ENCODE measurements around the gene ASMTL.

DNA sequence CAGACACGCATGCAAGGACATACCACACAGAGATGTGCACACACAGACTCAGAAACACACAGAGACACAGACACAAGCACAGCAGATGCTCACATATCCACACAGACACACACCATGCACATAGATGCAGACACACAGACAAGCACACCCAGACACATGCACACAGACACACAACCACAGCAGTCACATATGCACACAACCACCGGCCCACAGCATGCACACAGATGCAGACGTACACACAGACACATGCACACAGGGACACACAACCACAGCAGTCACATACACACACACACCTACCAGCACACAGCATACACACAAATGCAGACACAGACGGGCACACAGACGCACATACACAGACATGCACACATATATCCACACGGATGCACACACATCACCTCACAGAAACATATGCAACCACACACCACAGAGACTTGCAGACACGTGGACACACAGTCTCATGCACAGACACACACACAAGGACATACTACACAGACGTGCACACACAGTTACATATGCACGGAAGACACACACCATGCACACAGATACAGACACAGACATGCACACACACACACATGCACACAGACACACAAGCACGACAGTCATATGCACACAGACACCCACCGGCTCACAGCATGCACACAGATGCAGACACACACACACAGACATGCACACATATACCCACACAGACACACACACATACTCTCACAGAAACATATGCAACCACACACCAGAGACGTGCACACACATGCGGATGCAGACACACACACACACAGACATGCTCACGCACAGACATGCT, 35.5 kb downstream of the ASMTL start:
- TF ChIP-seq, protein P1, sequence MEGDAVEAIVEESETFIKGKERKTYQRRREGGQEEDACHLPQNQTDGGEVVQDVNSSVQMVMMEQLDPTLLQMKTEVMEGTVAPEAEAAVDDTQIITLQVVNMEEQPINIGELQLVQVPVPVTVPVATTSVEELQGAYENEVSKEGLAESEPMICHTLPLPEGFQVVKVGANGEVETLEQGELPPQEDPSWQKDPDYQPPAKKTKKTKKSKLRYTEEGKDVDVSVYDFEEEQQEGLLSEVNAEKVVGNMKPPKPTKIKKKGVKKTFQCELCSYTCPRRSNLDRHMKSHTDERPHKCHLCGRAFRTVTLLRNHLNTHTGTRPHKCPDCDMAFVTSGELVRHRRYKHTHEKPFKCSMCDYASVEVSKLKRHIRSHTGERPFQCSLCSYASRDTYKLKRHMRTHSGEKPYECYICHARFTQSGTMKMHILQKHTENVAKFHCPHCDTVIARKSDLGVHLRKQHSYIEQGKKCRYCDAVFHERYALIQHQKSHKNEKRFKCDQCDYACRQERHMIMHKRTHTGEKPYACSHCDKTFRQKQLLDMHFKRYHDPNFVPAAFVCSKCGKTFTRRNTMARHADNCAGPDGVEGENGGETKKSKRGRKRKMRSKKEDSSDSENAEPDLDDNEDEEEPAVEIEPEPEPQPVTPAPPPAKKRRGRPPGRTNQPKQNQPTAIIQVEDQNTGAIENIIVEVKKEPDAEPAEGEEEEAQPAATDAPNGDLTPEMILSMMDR (IDR thresholded peaks at IDR 0.05) = no peak
- no peak for TF ChIP-seq POLR2AphosphoS5 (IDR thresholded peaks at IDR 0.05; ENCODE audit: insufficient read depth in 1 of 2, low read depth in 1 of 2)

Measured in vagina (tissue), 2 donors.